ENCODE results near the gene CAMK2D. TPM values are rescaled to one million over a fixed set of nuclear protein-coding genes. Genes with fewer than 3 reads are reported as not detected.

Gene CAMK2D
- total RNA-seq, 1 experiment from 2014 or later: 22.1 TPM

GRCh38 chr4:113438596-113438995 is 322.9 kb downstream of the CAMK2D start:
- H3K4me3 Mint-ChIP-seq (ENCODE audit: low read depth, unreplicated experiment): no peak overlapping the region
- BruUV-seq (replicated peaks): no TSS peak
- H3K36me3 Mint-ChIP-seq (ENCODE audit: insufficient read depth, unreplicated experiment): peaks cover 13% of the 10 kb centered on the region
- no peaks in the 10 kb centered on the region for H3K9me3 Mint-ChIP-seq (ENCODE audit: low read depth, unreplicated experiment)
- TF ChIP-seq, protein P1, sequence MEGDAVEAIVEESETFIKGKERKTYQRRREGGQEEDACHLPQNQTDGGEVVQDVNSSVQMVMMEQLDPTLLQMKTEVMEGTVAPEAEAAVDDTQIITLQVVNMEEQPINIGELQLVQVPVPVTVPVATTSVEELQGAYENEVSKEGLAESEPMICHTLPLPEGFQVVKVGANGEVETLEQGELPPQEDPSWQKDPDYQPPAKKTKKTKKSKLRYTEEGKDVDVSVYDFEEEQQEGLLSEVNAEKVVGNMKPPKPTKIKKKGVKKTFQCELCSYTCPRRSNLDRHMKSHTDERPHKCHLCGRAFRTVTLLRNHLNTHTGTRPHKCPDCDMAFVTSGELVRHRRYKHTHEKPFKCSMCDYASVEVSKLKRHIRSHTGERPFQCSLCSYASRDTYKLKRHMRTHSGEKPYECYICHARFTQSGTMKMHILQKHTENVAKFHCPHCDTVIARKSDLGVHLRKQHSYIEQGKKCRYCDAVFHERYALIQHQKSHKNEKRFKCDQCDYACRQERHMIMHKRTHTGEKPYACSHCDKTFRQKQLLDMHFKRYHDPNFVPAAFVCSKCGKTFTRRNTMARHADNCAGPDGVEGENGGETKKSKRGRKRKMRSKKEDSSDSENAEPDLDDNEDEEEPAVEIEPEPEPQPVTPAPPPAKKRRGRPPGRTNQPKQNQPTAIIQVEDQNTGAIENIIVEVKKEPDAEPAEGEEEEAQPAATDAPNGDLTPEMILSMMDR (IDR thresholded peaks at IDR 0.05; ENCODE audit: unreplicated experiment): no peak
- DNase-seq: no peak
- no peak overlapping the region for H3K27ac Mint-ChIP-seq (ENCODE audit: unreplicated experiment)
- no peaks in the 10 kb centered on the region for H3K27me3 Mint-ChIP-seq (ENCODE audit: unreplicated experiment)
- H3K4me1 Mint-ChIP-seq (ENCODE audit: low read depth, unreplicated experiment): peaks cover 35% of the 10 kb centered on the region
- CTCF ChIA-PET: no interaction called here
- intact Hi-C loops (cut with micrococcal nuclease; ENCODE audit: unreplicated experiment): no loop called here

DNA sequence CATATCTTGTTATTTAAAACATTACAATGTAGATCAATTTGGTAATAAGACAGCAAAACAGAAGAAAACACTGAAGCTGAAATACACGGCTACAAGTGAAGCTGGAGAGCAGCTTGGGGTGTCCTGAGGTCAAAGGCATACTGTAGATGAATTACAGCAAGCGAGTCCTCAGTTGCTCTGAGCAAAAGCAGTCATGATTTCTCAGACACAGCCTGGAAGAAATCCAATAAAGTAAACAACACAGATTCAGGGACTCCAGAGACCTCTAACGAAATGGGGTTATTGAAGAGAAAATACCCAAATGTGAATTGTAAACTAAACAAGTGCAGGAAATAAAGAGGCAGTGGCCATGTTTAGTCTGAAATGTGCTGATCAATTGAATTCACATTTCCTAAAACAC is 324.4 kb downstream of the CAMK2D start:
- TF ChIP-seq, protein P1 (IDR thresholded peaks at IDR 0.05; ENCODE audit: unreplicated experiment): no peak
- Mint-ChIP-seq H3K27me3 (ENCODE audit: unreplicated experiment) (no peaks in the 10 kb centered on the region), H3K4me1 (ENCODE audit: low read depth, unreplicated experiment) (peaks cover 47% of the 10 kb centered on the region), H3K4me3 (ENCODE audit: low read depth, unreplicated experiment) (no peak overlapping the region), H3K36me3 (ENCODE audit: insufficient read depth, unreplicated experiment) (peaks cover 13% of the 10 kb centered on the region), H3K27ac (ENCODE audit: unreplicated experiment) (peak overlapping the region; percentile 84), H3K9me3 (ENCODE audit: low read depth, unreplicated experiment) (peaks cover 3% of the 10 kb centered on the region)
- intact Hi-C loops (cut with micrococcal nuclease; ENCODE audit: unreplicated experiment): no loop called here
- no TSS peak for BruUV-seq (replicated peaks)
- no peak for DNase-seq
- CTCF ChIA-PET: interaction anchor here (1.5 kb wide), 1 partner anchor 18 kb away, joined by 3 read pairs; no protein-coding TSS in a partner anchor

GRCh38 chr4:113436360-113436759 is 325.2 kb downstream of the CAMK2D start:
- no peak for DNase-seq
- Mint-ChIP-seq H3K36me3 (ENCODE audit: insufficient read depth, unreplicated experiment) (peaks cover 13% of the 10 kb centered on the region), H3K9me3 (ENCODE audit: low read depth, unreplicated experiment) (peaks cover 3% of the 10 kb centered on the region), H3K4me1 (ENCODE audit: low read depth, unreplicated experiment) (peaks cover 48% of the 10 kb centered on the region), H3K27ac (ENCODE audit: unreplicated experiment) (peak overlapping the region; percentile 84), H3K27me3 (ENCODE audit: unreplicated experiment) (no peaks in the 10 kb centered on the region), H3K4me3 (ENCODE audit: low read depth, unreplicated experiment) (no peak overlapping the region)
- TF ChIP-seq, protein P1 (IDR thresholded peaks at IDR 0.05; ENCODE audit: unreplicated experiment): no peak
- CTCF ChIA-PET: interaction anchor here (0.6 to 1.5 kb wide), 2 partner anchors 19 to 42 kb away, joined by 3 read pairs; no protein-coding TSS in a partner anchor
- intact Hi-C loops (cut with micrococcal nuclease; ENCODE audit: unreplicated experiment): no loop called here
- no TSS peak for BruUV-seq (replicated peaks)

GRCh38 chr4:113435893-113436292 is 325.6 kb downstream of the CAMK2D start:
- CTCF ChIA-PET: interaction anchor here (0.6 kb wide), 1 partner anchor 41 kb away, joined by 3 read pairs; no protein-coding TSS in a partner anchor
- peaks cover 48% of the 10 kb centered on the region for H3K4me1 Mint-ChIP-seq (ENCODE audit: low read depth, unreplicated experiment)
- no peaks in the 10 kb centered on the region for H3K27me3 Mint-ChIP-seq (ENCODE audit: unreplicated experiment)
- peaks cover 13% of the 10 kb centered on the region for H3K36me3 Mint-ChIP-seq (ENCODE audit: insufficient read depth, unreplicated experiment)
- DNase-seq: peak; percentile 34
- BruUV-seq (replicated peaks): no TSS peak
- H3K9me3 Mint-ChIP-seq (ENCODE audit: low read depth, unreplicated experiment): peaks cover 3% of the 10 kb centered on the region
- H3K4me3 Mint-ChIP-seq (ENCODE audit: low read depth, unreplicated experiment): no peak overlapping the region
- H3K27ac Mint-ChIP-seq (ENCODE audit: unreplicated experiment): peak overlapping the region; percentile 84
- intact Hi-C loops (cut with micrococcal nuclease; ENCODE audit: unreplicated experiment): no loop called here
- TF ChIP-seq, protein P1 (IDR thresholded peaks at IDR 0.05; ENCODE audit: unreplicated experiment): no peak

All from Calu3 (cell line).